GM11168 (cell line): ENCODE data around the gene CRYBG2.

ENCODE experiments used
- in situ Hi-C: fragments of 300-500 bp; cut with MboI; formaldehyde crosslinking; loops from one replicate; pipeline ENCODE4 v1.12.0; 2022; ENCODE audit warnings: low sequenced_read_pairs; ENCODE audit not compliant: unreplicated experiment

CRYBG2 gene

GRCh38 chr1:26370591-26371382, 16.9 kb upstream of the CRYBG2 start:
- in situ Hi-C loops, result no loop called here

- in situ Hi-C loops, result no loop called here
Measured at GRCh38 chr1:26368486-26368885, 14.6 kb upstream of the CRYBG2 start.

GRCh38 chr1:26368006-26368405, 14.1 kb upstream of the CRYBG2 start:
- in situ Hi-C loops, result no loop called here

- in situ Hi-C loops, result no loop called here
Measured at GRCh38 chr1:26367441-26367840, 13.5 kb upstream of the CRYBG2 start.

GRCh38 chr1:26364956-26365355, 11.0 kb upstream of the CRYBG2 start:
- in situ Hi-C loops, result no loop called here

GRCh38 chr1:26363549-26364448, 9.9 kb upstream of the CRYBG2 start:
- in situ Hi-C loops, result no loop called here

- in situ Hi-C loops, result no loop called here
Measured at GRCh38 chr1:26362331-26362730, 8.4 kb upstream of the CRYBG2 start.

GRCh38 chr1:26361605-26362122, 7.7 kb upstream of the CRYBG2 start:
- in situ Hi-C loops, result no loop called here

GRCh38 chr1:26360807-26361604, 7.1 kb upstream of the CRYBG2 start:
- in situ Hi-C loops, result no loop called here

GRCh38 chr1:26359981-26360806, 6.3 kb upstream of the CRYBG2 start:
- in situ Hi-C loops, result no loop called here

GRCh38 chr1:26358411-26359384, 4.8 kb upstream of the CRYBG2 start:
- in situ Hi-C loops, result no loop called here

GRCh38 chr1:26357121-26357602, 3.2 kb upstream of the CRYBG2 start:
- in situ Hi-C loops, result no loop called here

GRCh38 chr1:26356106-26356505, 2.2 kb upstream of the CRYBG2 start:
- in situ Hi-C loops, result no loop called here

- in situ Hi-C loops, result no loop called here
Measured at GRCh38 chr1:26354972-26355371, 1.0 kb upstream of the CRYBG2 start.

GRCh38 chr1:26353210-26353859, 595 bp downstream of the CRYBG2 start:
- in situ Hi-C loops, result no loop called here

- in situ Hi-C loops, result no loop called here
Measured at GRCh38 chr1:26352338-26352679, 1.6 kb downstream of the CRYBG2 start.

GRCh38 chr1:26351590-26352337, 2.2 kb downstream of the CRYBG2 start:
- in situ Hi-C loops, result no loop called here
